Transverse colon (tissue), 4 donors: ENCODE data around the gene ZXDA. TPM values are rescaled to one million over a fixed set of nuclear protein-coding genes. Genes with fewer than 3 reads are reported as not detected.

Experiments used
- DNase-seq: peaks from one replicate; pipeline ENCODE4 v3.0.0-alpha.2; 2019
- H3K27ac ChIP-seq, 4 donors: fragments of 200-600 bp; sonication (generic); 2 replicates each; pipeline ENCODE4 v1.5.1; 2016 to 2018; ENCODE audit warnings: inconsistent platforms in 4 of 4
- H3K27me3 ChIP-seq: fragments of 200-600 bp; sonication (generic); 2 replicates; pipeline ENCODE4 v1.5.1; 2017; ENCODE audit warnings: inconsistent platforms
- H3K36me3 ChIP-seq, 4 donors: fragments of 200-600 bp; sonication (generic); 2 replicates each; pipeline ENCODE4 v1.5.1; 2017 to 2019; ENCODE audit warnings: inconsistent platforms in 4 of 4
- H3K4me1 ChIP-seq, 4 donors: fragments of 200-600 bp; sonication (generic); 2 replicates each; pipeline ENCODE4 v1.5.1; 2017 to 2020; ENCODE audit warnings: inconsistent platforms in 4 of 4
- H3K4me3 ChIP-seq, 4 donors: fragments of 200-600 bp; sonication (generic); 1 replicate in 1 of 4; 2 replicates in 3 of 4; pipeline versions ENCODE4 v1.5.1 to v1.6.1; 2017 to 2019; ENCODE audit warnings: inconsistent platforms in 4 of 4
- H3K9me3 ChIP-seq, 2 donors: fragments of 200-600 bp; sonication (generic); 2 replicates each; pipeline ENCODE4 v1.5.1; 2017 to 2019; ENCODE audit warnings: inconsistent platforms in 2 of 2
- CTCF ChIP-seq, 5 experiments: fragments of 200-600 bp in 3 of 5; fragments of 450-650 bp in 2 of 5; sonication (generic) in 3 of 5; IDR thresholded peaks; 1 replicate in 2 of 5; 2 replicates in 3 of 5; pipeline ENCODE4 v1.5.1; 2016 to 2017; ENCODE audit warnings: antibody characterized with exemption in 5 of 5, inconsistent platforms in 3 of 5, mild to moderate bottlenecking in 2 of 5, moderate library complexity in 1 of 5
- EP300 ChIP-seq: sonication (generic); formaldehyde crosslinking; IDR thresholded peaks from one replicate; pipeline ENCODE4 v1.6.1; 2017; ENCODE audit warnings: antibody characterized with exemption, low read depth
- POLR2A ChIP-seq: fragments of 450-650 bp; IDR thresholded peaks from one replicate; pipeline ENCODE4 v1.6.1; 2016; ENCODE audit warnings: antibody characterized with exemption, mild to moderate bottlenecking, moderate library complexity
- POLR2AphosphoS5 ChIP-seq, 3 donors: sonication (generic); formaldehyde crosslinking; IDR thresholded peaks; one replicate each; pipeline ENCODE4 v1.6.1; 2016; ENCODE audit warnings: antibody characterized with exemption in 3 of 3
- WGBS, 2 donors: methylation state at CpG; one replicate each; pipeline ENCODE4 v1.1.5; 2018; ENCODE audit warnings: low coverage in 1 of 2; 5-methylcytosine and 5-hydroxymethylcytosine counted together
- in situ Hi-C, 4 donors: fragments of 200-750 bp; cut with MboI; loops; one replicate each; pipeline versions ENCODE4 v1.15.0 to v1.15.1; 2017; ENCODE audit warnings: low sequenced_read_pairs in 3 of 4, low pct_ligation_motif_present in 1 of 4, low pct_unique_long_range_greater_than_20kb in 1 of 4
- intact Hi-C: fragments of 100-400 bp; cut with DNase I; formaldehyde crosslinking; loops from one replicate; pipeline ENCODE4 v1.15.1; 2023; ENCODE audit warnings: low total_unique reads
- total RNA-seq, 4 donors: library from RNA; depleted of rRNA; stranded (reverse); fragments of >200 nt; gene quantifications; one replicate each; pipeline ENCODE4 v1.1.0, GENCODE V29; 2016

The ZXDA gene
- total RNA-seq, 4 donors from 2014 or later, result 5.2 to 18.7 (median 9.2) TPM

GRCh38 chrX:57906790-57907189 is 3.5 kb downstream of the ZXDA start:
- in situ Hi-C loops (loop anchor here (25.0 kb wide), 2 partner anchors 94 to 319 kb away; partner anchors contain the start of gene ZXDB (in 4 of the 4)), intact Hi-C loops (no loop called here)
- Histone ChIP-seq H3K4me1 (peaks cover 0 to 8% (median 0%) of the 10 kb centered on the region in 4 donors), H3K27ac (peak overlapping the region in 3 of 4 donors; percentile 34 to 40 (median 38)), H3K36me3 (no peaks in the 10 kb centered on the region), H3K27me3 (no peaks in the 10 kb centered on the region), H3K9me3 (no peaks in the 10 kb centered on the region), H3K4me3 (no peak overlapping the region)
- DNase-seq, result no peak
- TF ChIP-seq CTCF (IDR thresholded peaks at IDR 0.05), result no peak
- no peak for TF ChIP-seq POLR2AphosphoS5 (IDR thresholded peaks at IDR 0.05)
- no peak for TF ChIP-seq POLR2A
- TF ChIP-seq EP300, result no peak
- WGBS, 2 donors, result 54% methylated on average over 1 of the region's 1 CpG; no CpG with 5 or more reads in 1 of the 2 donors

- 32 to 53% methylated on average over 2 of the region's 2 CpGs for WGBS, 2 donors
- intact Hi-C loops (no loop called here), in situ Hi-C loops (loop anchor here (25.0 kb wide), 2 partner anchors 93 to 318 kb away; partner anchors contain the start of gene ZXDB (in 4 of the 4))
- TF ChIP-seq POLR2AphosphoS5 (IDR thresholded peaks at IDR 0.05) (no peak), EP300 (no peak), CTCF (IDR thresholded peaks at IDR 0.05) (no peak), POLR2A (no peak)
- H3K27ac ChIP-seq, result peak overlapping the region; percentile 12 to 40 (median 24)
- no peak overlapping the region for H3K4me3 ChIP-seq
- no peaks in the 10 kb centered on the region for H3K9me3 ChIP-seq
- no peak for DNase-seq
- no peaks in the 10 kb centered on the region for H3K36me3 ChIP-seq
- H3K27me3 ChIP-seq, result no peaks in the 10 kb centered on the region
- H3K4me1 ChIP-seq, result peaks cover 0 to 8% (median 0%) of the 10 kb centered on the region in 4 donors
These were observed 5.1 kb downstream of the ZXDA start for GRCh38 chrX:57905141-57905540.

- TF ChIP-seq EP300 (no peak), POLR2A (no peak), CTCF (IDR thresholded peaks at IDR 0.05) (no peak), POLR2AphosphoS5 (IDR thresholded peaks at IDR 0.05) (no peak)
- no peaks in the 10 kb centered on the region for H3K27me3 ChIP-seq
- peaks cover 0 to 8% (median 0%) of the 10 kb centered on the region in 4 donors for H3K4me1 ChIP-seq
- no peaks in the 10 kb centered on the region for H3K9me3 ChIP-seq
- in situ Hi-C loops (loop anchor here (25.0 kb wide), 2 partner anchors 92 to 317 kb away; partner anchors contain the start of gene ZXDB (in 4 of the 4)), intact Hi-C loops (loop anchor here (5.0 kb wide), 1 partner anchor 1682 kb away; no protein-coding TSS in a partner anchor)
- no peak overlapping the region for H3K27ac ChIP-seq
- no peaks in the 10 kb centered on the region for H3K36me3 ChIP-seq
- H3K4me3 ChIP-seq, result no peak overlapping the region
- WGBS, 2 donors, result 83 to 89% methylated on average over 2 to 7 of the region's 7 CpGs
- DNase-seq, result no peak
These were observed 5.9 kb downstream of the ZXDA start for GRCh38 chrX:57904176-57904880.

- Histone ChIP-seq H3K9me3 (no peaks in the 10 kb centered on the region), H3K4me3 (no peak overlapping the region), H3K27ac (no peak overlapping the region), H3K36me3 (no peaks in the 10 kb centered on the region), H3K27me3 (no peaks in the 10 kb centered on the region), H3K4me1 (peaks cover 0 to 4% (median 0%) of the 10 kb centered on the region in 4 donors)
- in situ Hi-C loops, result loop anchor here (25.0 kb wide), 2 partner anchors 90 to 315 kb away; partner anchors contain the start of gene ZXDB (in 4 of the 4)
- no peak for DNase-seq
- intact Hi-C loops, result loop anchor here (5.0 kb wide), 1 partner anchor 1680 kb away; no protein-coding TSS in a partner anchor
- 77% methylated on average over 2 of the region's 2 CpGs; no CpG with 5 or more reads in 1 of the 2 donors for WGBS, 2 donors
- no peak for TF ChIP-seq EP300
- no peak for TF ChIP-seq POLR2AphosphoS5 (IDR thresholded peaks at IDR 0.05)
- TF ChIP-seq POLR2A, result no peak
- no peak for TF ChIP-seq CTCF (IDR thresholded peaks at IDR 0.05)
These were observed 7.6 kb downstream of the ZXDA start for GRCh38 chrX:57902633-57903032.
